ENCODE data around the gene FEM1B.

The FEM1B gene

GRCh38 chr15:68259883-68260282, 17.7 kb upstream of the FEM1B start:
- DNase-seq (ENCODE audit: low read depth, low spot score), result no peak

DNA sequence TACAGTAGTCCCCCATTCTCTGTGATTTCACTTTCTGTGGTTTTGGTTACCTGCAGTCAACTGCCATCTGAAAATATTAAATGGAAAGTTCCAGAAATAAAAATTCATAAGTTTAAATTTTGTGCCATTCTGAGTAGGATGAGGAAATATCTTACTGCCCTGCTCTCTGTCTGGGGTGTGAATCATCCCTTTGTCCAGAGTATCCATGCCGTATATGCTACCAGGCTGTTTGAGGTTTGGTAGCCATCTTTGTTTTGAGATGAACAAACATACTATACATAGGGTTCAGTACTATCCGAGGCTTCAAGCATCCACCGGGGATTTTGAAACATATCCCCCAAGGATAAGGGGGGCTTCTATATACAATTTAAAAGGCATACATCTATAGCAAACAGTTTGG, 16.3 kb upstream of the FEM1B start:
- DNase-seq (ENCODE audit: low read depth, low spot score), result no peak

GRCh38 chr15:68261980-68262379, 15.6 kb upstream of the FEM1B start:
- DNase-seq (ENCODE audit: low read depth, low spot score), result no peak

DNA sequence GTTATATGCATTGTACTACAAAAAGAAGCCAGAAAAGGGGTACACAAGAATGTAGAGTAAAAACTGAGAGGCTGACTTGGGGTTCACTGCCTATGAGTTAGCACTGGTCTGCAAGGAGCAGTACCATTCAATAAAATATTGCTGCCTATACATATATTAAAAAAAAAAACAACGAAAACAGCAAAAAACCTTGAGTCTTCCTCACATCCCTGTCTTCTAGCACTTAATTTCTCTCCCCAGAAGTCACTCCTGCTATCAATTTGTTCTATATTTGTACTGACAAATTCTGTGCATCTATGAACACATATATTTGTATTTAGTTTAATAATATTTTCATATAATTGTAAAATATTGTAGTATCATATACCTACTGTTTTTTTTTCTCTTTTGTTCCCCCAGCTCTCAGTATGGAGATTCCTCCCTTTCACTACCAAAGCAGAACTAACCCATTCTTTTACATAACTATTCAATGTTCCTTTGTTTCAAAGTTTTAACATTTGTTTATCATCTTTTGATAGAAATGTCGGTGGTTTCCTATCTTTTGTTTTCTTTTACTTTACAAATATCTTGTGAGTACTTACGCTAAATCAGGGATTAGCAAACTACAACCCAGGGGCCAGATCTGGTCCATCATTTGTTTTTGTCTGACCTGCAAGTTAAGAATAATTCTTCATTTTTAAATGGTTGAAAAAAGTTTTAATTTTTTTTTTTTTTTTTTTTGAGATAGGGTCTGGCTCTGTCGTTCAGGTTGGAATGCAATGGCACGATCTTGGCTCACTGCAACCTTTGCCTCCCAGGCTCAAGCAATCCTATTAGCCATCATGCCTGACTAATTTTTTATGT, 14.8 kb upstream of the FEM1B start:
- no peak for DNase-seq (ENCODE audit: low read depth, low spot score)

- DNase-seq (ENCODE audit: low read depth, low spot score), result no peak
These were observed 13.3 kb upstream of the FEM1B start for GRCh38 chr15:68264282-68264681.

GRCh38 chr15:68265081-68265480, 12.5 kb upstream of the FEM1B start:
- no peak for DNase-seq (ENCODE audit: low read depth, low spot score)

GRCh38 chr15:68265674-68266073, 11.9 kb upstream of the FEM1B start:
- DNase-seq (ENCODE audit: low read depth, low spot score), result no peak

DNA sequence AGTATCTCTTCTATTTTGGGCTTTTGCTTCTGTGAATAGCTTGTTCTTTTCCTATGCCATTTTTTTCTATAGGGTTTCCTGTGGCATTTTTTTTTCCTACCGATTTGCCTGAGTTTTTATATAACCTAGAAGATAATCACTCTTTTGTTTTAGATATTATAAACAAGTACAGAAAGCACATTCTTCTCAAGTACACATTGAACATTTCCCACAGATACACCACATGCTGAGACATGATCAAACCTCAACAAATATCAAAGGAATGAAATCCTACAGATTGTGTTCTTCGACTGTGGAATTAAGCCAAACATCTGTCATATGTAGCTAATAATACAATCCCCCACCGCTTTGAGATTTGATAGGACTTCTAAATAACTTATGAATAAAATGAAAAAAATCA, 9.1 kb upstream of the FEM1B start:
- DNase-seq (ENCODE audit: low read depth, low spot score), result no peak

DNA sequence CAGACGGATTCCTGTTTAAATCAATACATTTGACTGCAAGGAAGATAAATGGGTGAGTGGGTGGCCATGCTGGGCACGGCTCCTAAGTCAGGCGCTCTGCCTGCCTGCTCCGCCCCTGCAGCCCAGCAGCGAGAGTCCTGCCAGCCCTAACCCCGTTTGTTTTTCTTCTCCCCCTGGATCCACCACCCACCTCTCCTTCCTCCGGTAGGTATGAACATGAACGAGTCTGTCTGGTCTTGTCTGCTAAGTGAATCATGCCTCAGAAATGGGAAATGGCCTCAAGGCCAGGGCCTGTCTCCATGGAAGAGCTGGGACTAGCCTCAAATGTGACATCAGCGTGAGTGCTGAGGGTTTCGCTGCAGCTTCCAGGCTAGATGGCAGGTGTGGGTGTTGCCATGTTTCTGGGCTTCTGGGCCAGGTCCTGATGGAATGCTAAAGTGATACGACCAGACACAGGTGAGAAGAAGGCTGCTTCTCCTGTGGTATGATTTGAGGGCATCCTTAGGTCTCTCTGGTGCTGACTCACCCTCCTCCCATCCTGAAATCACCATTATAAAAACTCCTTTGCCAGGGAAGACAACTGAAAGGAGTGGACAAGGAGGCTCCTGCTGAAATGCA, 5.6 kb upstream of the FEM1B start:
- no peak for DNase-seq (ENCODE audit: low read depth, low spot score)

DNA sequence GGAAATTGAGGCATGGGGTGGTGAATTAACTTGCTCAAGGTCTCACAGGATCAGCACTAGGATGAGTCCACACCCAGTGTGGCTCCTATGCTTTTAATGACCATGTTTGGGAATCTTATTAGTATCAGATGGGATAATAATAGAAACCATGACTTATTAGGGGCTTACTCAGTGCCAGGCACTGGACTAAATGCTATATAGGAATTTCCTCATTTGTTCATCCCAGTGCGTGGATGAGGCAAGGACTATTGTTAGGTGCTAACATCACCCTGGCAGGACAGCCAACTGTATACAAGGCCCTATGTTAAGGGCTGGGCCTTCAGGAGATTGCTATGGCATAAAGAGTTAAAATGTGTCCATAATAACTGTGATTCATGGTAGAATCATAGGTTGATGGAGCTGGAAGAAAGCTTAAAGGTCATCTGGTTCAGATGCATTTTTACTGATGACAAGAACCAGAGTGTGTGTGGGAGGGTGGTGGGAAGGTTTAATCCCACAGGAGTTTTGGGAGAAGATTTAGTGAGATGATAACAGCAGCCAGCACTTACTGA, 4.7 kb upstream of the FEM1B start:
- no peak for DNase-seq (ENCODE audit: low read depth, low spot score)

DNA sequence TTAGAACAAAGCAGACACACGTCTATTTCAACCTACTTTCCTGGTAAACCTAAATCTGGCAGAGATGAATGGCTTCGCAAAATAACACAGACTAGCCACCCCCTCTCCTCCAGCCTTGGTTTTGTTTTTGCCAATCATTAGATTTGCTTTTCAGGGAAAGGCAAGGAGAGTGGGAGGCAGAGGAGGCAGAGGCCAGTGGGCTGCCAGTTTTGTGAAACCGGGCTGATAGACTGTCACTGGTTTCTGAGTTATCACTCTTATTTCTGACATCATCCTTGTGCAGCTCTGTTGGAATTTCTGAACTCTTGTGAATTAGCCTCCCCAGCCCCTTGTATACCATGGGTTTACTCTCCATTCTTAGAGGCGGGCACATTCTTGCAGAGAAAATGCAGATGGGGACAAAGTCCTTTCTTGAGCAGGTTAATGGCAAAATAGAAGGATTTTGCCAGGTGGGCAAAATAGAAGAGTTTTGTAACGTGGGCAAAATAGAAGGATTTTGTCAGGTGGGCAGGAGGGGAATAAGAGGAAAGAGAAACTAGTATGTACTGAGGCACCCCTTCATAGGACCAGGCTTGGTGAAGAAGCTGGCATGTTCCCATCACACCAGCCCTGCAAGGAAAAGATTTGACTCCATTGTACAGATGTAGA, 3.2 kb upstream of the FEM1B start:
- no peak for DNase-seq (ENCODE audit: low read depth, low spot score)

- no peak for DNase-seq (ENCODE audit: low read depth, low spot score)
These were observed 2.3 kb upstream of the FEM1B start for GRCh38 chr15:68275165-68275746.

- DNase-seq (ENCODE audit: low read depth, low spot score), result no peak
These were observed 877 bp upstream of the FEM1B start for GRCh38 chr15:68276668-68277067.

- DNase-seq (ENCODE audit: low read depth, low spot score), result no peak
These were observed 378 bp upstream of the FEM1B start for GRCh38 chr15:68277131-68277602.

DNA sequence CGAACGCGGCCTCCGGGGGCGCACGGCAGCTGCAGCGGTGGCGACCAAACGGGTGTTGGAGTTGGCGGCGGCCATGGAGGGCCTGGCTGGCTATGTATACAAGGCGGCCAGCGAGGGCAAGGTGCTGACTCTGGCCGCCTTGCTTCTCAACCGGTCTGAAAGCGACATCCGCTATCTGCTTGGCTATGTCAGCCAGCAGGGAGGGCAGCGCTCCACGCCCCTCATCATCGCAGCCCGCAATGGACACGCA, 725 bp downstream of the FEM1B start:
- DNase-seq (ENCODE audit: low read depth, low spot score), result no peak

- no peak for DNase-seq (ENCODE audit: low read depth, low spot score)
These were observed 1.3 kb downstream of the FEM1B start for GRCh38 chr15:68278595-68279405.

DNA sequence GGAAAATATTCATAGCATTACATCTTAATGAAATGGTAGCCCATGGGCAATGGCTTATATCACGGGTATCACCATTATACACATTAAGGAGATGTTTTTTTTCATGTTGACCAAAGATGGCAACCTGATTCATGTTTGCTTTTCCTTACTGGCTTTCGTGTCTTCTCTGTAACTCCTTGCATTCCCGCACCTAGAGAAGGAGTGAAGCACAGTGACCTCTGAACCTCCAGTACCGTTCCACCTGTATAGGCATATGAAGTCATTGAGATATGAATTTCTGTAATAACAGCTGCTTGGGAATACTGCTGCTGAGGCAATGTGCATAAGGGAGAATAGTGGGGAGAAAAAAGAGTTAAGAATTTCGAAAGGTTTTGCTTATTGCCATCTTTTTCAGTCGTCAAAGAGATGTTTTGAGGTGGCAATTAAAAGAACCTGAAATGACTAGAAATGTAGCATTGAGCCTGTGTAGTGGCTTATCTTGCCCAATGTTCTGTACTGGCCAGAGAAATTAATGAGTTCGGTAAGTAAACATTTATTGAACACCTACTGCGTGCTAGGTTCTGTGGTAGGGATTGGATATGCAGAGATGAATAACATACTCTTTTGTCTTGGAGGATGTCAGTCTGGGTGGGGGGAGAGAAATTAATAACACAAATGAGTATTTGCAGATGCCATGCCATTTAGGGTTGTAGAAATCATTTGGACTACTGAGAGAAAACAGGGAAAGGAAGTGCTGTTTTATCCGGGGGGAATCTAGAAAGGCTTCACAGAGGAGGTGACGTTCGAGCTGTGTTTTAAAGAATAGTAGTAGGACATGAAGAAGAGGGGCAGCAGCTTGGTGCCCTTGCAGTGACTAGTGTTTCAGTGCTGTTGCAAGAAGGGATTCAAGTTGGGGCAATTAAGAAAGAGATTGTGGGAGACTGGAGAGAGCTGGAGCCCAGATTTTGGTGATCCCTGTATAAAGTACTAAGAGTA, 2.5 kb downstream of the FEM1B start:
- DNase-seq (ENCODE audit: low read depth, low spot score), result no peak

GRCh38 chr15:68281008-68281407, 3.5 kb downstream of the FEM1B start:
- no peak for DNase-seq (ENCODE audit: low read depth, low spot score)

DNA sequence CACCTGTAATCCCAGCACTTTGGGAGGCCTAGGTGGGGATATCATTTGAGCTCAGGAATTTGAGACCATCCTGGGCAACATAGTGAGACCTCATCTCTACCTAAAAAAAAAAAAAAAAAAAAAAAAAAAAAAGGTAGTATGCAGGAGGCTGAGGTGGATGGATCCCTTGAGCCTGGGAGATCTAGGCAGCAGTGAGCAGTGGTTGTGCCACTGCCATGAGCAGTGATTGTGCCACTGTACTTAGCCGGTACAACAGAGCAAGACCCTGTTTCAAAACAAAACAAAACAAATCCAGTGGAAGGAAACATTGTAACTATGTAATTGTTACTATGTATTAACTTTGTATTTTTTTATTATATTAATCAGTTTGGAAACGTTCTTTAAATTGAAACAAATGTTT, 5.9 kb downstream of the FEM1B start:
- DNase-seq (ENCODE audit: low read depth, low spot score), result no peak

GRCh38 chr15:68284616-68285258, 7.2 kb downstream of the FEM1B start:
- DNase-seq (ENCODE audit: low read depth, low spot score), result no peak

Data from smooth muscle cell of the brain vasculature (primary cell).